Epithelial cell of esophagus (primary cell): ENCODE measurements around the gene OLFML3.

ENCODE experiments used
- DNase-seq: peaks from one replicate; pipeline ENCODE4 v3.0.0; 2010; ENCODE audit warnings: low read depth
- H3K4me3 ChIP-seq: 2 replicates; pipeline ENCODE4 v1.5.1; 2011; ENCODE audit warnings: mild to moderate bottlenecking, low read length, control low read depth
- TF ChIP-seq, protein P1 (sequence below): IDR thresholded peaks from 2 replicates; pipeline ENCODE4 v1.5.1; 2011; ENCODE audit warnings: low read depth, mild to moderate bottlenecking, low read length, control low read depth, inconsistent platforms; ENCODE audit not compliant: insufficient read depth; ENCODE audit errors: missing control alignments

OLFML3 gene

DNA sequence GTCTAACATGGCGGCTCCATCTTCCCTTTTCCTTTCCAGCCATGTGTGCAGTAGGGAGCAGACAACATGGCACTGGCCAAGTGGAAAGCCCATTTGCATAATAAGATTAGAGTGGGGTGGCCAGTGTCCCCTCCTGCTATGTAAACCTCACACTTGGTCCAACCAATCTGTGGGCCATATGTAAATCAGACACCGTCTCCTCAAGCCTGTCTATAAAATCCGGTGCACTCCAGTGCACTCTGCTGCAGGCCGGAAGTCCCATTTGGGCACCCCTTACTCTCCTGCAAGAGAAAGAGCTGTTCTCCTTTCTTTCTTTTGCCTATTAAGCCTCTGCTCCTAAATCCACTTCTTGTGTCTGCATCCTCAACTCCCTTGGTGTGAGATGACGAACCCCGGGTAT, 44.1 kb downstream of the OLFML3 start:
- no peak overlapping the region for H3K4me3 ChIP-seq
- DNase-seq: no peak
- TF ChIP-seq, protein P1, sequence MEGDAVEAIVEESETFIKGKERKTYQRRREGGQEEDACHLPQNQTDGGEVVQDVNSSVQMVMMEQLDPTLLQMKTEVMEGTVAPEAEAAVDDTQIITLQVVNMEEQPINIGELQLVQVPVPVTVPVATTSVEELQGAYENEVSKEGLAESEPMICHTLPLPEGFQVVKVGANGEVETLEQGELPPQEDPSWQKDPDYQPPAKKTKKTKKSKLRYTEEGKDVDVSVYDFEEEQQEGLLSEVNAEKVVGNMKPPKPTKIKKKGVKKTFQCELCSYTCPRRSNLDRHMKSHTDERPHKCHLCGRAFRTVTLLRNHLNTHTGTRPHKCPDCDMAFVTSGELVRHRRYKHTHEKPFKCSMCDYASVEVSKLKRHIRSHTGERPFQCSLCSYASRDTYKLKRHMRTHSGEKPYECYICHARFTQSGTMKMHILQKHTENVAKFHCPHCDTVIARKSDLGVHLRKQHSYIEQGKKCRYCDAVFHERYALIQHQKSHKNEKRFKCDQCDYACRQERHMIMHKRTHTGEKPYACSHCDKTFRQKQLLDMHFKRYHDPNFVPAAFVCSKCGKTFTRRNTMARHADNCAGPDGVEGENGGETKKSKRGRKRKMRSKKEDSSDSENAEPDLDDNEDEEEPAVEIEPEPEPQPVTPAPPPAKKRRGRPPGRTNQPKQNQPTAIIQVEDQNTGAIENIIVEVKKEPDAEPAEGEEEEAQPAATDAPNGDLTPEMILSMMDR: no peak

DNA sequence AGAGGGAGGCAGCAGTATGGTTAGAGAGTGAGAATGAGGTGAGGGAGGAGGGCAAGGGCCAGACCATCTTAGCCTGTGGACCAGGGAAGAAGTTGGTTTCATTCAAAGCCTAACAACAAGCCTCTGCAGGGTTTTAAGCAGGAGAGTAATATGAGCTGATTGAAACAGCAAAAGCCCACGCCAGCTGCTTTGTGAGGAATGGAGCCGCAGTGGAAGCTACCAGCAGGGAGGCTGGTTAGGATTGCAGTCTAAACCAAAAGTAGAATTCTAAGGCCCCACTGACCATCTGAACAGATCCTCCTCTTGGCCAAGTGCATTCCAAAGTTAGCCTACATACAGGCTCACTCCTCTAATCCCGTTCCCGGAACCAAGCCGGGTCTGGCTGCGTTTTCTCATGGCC, 44.8 kb downstream of the OLFML3 start:
- TF ChIP-seq, protein P1: no peak
- no peak for DNase-seq
- H3K4me3 ChIP-seq: no peak overlapping the region

DNA sequence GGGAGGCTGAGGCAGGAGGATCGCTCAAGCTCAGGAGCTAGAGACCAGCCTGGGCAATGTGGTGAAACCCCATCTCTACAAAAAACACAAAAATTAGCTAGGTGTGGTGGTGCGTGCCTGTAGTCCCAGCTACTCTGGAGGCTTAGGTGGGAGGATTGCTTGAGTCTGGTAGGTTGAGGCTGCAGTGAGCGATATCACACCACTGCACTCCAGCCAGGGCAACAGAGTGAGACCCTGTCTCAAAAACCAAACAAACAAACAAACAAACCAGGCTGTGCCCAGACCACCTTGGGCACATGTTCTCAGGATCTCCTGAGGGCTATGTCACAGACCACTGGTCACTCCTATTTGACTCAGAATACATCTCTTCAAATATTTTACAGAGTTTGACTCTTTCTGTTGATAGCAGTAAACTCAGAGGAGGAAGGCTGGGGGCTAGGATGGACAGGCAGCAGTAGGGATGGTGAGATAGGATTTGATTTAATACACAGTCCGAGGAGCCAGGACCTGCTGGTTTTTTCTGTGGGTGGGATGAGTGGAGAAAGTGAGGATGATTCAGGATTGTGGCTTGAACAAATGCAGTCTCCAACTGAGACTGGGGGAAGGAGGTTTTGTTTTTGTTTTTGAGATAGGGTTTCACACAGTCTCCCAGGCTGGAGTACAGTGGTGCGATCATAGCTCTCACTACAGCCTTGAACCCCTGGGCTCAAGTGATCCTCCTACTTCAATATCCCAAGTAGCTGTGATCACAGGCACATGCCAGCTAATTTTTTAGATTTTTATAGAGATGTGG, 46.5 kb downstream of the OLFML3 start:
- no peak overlapping the region for H3K4me3 ChIP-seq
- TF ChIP-seq, protein P1: no peak
- DNase-seq: no peak

DNA sequence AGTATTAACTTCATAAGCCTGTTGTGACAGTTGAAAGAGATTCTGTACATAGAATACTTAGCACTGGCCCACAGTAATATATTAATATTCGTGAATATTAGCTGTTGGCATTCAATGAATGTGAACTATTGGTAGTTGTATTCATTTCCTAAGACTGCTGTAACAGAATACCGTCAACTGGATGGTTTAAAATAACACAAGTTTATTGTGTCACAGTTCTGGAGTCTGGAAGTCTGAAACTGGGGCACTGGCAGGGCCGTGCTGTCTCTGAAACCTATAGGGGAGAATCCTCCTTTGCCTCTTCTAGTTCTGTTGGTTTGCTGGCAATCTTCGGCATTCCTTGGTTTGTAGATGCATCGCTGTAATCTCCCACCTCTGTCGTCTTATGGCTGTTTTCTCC, 47.5 kb downstream of the OLFML3 start:
- TF ChIP-seq, protein P1: no peak
- no peak overlapping the region for H3K4me3 ChIP-seq

More for the DNA sequence above, 47.5 kb downstream of the OLFML3 start:
- no peak for DNase-seq
